Fibroblast of lung (primary cell): ENCODE measurements around the gene DNAH9.

Experiments used
- EZH2 ChIP-seq: IDR thresholded peaks from 2 replicates; pipeline ENCODE4 v1.5.1; 2012; ENCODE audit warnings: low read length, control low read depth, mild to moderate bottlenecking; ENCODE audit errors: missing control alignments
- TF ChIP-seq, protein P1 (sequence below), 2 donors: IDR thresholded peaks in 1 of 2; conservative IDR thresholded peaks in 1 of 2; 1 replicate in 1 of 2; 2 replicates in 1 of 2; pipeline ENCODE4 v1.5.1; 2011 to 2012; ENCODE audit warnings: low read length in 2 of 2, control low read depth in 1 of 2, inconsistent platforms in 1 of 2, low read depth in 1 of 2, mild to moderate bottlenecking in 1 of 2

DNA sequence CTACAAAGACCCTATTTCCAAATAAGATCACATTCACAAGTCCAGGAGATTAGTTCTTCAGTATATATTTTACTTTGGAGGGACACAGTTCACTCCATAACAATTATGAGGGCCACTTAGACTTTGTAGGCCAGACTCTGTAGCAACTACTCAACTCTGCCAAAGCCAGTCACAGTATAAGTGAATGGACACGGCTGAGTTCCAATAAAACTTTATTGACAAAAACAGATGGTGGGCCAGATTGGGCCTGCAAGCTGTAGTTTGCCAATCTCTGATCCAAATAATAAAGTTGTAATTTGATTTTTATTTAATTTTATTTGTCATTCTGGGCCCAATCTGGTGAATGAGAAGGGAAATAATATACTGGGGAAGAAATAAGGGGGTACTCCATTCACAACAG is 297.9 kb downstream of the DNAH9 start:
- TF ChIP-seq, protein P1, sequence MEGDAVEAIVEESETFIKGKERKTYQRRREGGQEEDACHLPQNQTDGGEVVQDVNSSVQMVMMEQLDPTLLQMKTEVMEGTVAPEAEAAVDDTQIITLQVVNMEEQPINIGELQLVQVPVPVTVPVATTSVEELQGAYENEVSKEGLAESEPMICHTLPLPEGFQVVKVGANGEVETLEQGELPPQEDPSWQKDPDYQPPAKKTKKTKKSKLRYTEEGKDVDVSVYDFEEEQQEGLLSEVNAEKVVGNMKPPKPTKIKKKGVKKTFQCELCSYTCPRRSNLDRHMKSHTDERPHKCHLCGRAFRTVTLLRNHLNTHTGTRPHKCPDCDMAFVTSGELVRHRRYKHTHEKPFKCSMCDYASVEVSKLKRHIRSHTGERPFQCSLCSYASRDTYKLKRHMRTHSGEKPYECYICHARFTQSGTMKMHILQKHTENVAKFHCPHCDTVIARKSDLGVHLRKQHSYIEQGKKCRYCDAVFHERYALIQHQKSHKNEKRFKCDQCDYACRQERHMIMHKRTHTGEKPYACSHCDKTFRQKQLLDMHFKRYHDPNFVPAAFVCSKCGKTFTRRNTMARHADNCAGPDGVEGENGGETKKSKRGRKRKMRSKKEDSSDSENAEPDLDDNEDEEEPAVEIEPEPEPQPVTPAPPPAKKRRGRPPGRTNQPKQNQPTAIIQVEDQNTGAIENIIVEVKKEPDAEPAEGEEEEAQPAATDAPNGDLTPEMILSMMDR (conservative IDR thresholded peaks at IDR 0.05 in 1 of 2, IDR thresholded peaks at IDR 0.05 in 1 of 2; ENCODE audit: low read depth in 1 of 2, low read length in 2 of 2) = no peak
- TF ChIP-seq EZH2 = no peak
